Caco-2 (cell line): ENCODE data around the gene GOLGA6A. TPM values are rescaled to one million over a fixed set of nuclear protein-coding genes. Genes with fewer than 3 reads are reported as not detected.

Experiments used
- BruUV-seq: library from RNA; stranded (reverse); fragments of 400-500 nt; replicated peaks from 2 replicates; lab custom pipeline; 2021; lab: Mats Ljungman, UMichigan
- CTCF ChIA-PET: fragments of 300-600 bp; sonication (Branson Sonifier 250); formaldehyde crosslinking; loops from one replicate; lab custom pipeline; 2022; ENCODE audit warnings: antibody characterized with exemption; lab: Charles Lee
- POLR2A ChIA-PET: fragments of 300-600 bp; sonication (Branson Sonifier 250); formaldehyde crosslinking; loops from one replicate; lab custom pipeline; 2022; ENCODE audit warnings: antibody characterized with exemption; lab: Charles Lee
- DNase-seq, 2 experiments: peaks; one replicate each; pipeline versions ENCODE4 v3.0.0 to v3.0.0-alpha.2; 2020 to 2022
- H3K27me3 ChIP-seq: replicated peaks from 2 replicates; pipeline ENCODE4 v1.6.0; 2011; ENCODE audit warnings: low read length; ENCODE audit not compliant: control insufficient read depth, insufficient read depth
- H3K36me3 ChIP-seq: 2 replicates; pipeline ENCODE4 v1.5.1; 2011; ENCODE audit warnings: low read length; ENCODE audit not compliant: control insufficient read depth, insufficient read depth
- H3K4me1 ChIP-seq: fragments of 250-450 bp; sonication (Bioruptor Pico); 2 replicates; pipeline ENCODE4 v1.5.1; 2020; ENCODE audit warnings: mild to moderate bottlenecking
- H3K4me3 ChIP-seq: 2 replicates; pipeline ENCODE4 v1.5.1; 2011; ENCODE audit warnings: low read depth, mild to moderate bottlenecking, control low read depth, low read length
- H3K9me3 ChIP-seq: fragments of 250-450 bp; sonication (Bioruptor Pico); 2 replicates; pipeline ENCODE4 v1.5.1; 2020; ENCODE audit warnings: mild to moderate bottlenecking, moderate library complexity
- H3K27ac Mint-ChIP-seq: one replicate; pipeline ENCODE4 v1.8.0; 2022; ENCODE audit warnings: mixed read lengths; ENCODE audit not compliant: unreplicated experiment
- H3K27me3 Mint-ChIP-seq: one replicate; pipeline ENCODE4 v1.8.0; 2022; ENCODE audit warnings: mixed read lengths; ENCODE audit not compliant: insufficient read depth, unreplicated experiment
- H3K36me3 Mint-ChIP-seq: one replicate; pipeline ENCODE4 v1.8.0; 2022; ENCODE audit warnings: mild to moderate bottlenecking, mixed read lengths; ENCODE audit not compliant: insufficient read depth, unreplicated experiment
- H3K4me1 Mint-ChIP-seq: one replicate; pipeline ENCODE4 v1.8.0; 2022; ENCODE audit warnings: low read depth, mixed read lengths; ENCODE audit not compliant: unreplicated experiment
- H3K4me3 Mint-ChIP-seq: one replicate; pipeline ENCODE4 v1.8.0; 2022; ENCODE audit warnings: mild to moderate bottlenecking, moderate library complexity, mixed read lengths; ENCODE audit not compliant: unreplicated experiment
- H3K9me3 Mint-ChIP-seq: one replicate; pipeline ENCODE4 v1.8.0; 2022; ENCODE audit warnings: mixed read lengths; ENCODE audit not compliant: unreplicated experiment
- CTCF ChIP-seq, 2 experiments: fragments of 200-600 bp in 1 of 2; IDR thresholded peaks; 1 replicate in 1 of 2; 2 replicates in 1 of 2; pipeline versions ENCODE4 v1.5.1 to v1.8.0; 2011 to 2022; ENCODE audit warnings: antibody characterized with exemption in 1 of 2, control low read depth in 1 of 2, inconsistent platforms in 1 of 2, low read depth in 1 of 2, low read length in 1 of 2, mild to moderate bottlenecking in 1 of 2, moderate library complexity in 1 of 2; ENCODE audit not compliant: insufficient read depth in 1 of 2, severe bottlenecking in 1 of 2, unreplicated experiment in 1 of 2
- intact Hi-C: fragments of 100-400 bp; cut with micrococcal nuclease; formaldehyde crosslinking; loops from one replicate; pipeline ENCODE4 v1.10.0; 2022; ENCODE audit not compliant: unreplicated experiment
- total RNA-seq: library from RNA; stranded (reverse); gene quantifications from 2 replicates; pipeline ENCODE4 v1.2.3, GENCODE V29; 2022

The GOLGA6A gene
- total RNA-seq, 1 experiment from 2014 or later, result not detected

DNA sequence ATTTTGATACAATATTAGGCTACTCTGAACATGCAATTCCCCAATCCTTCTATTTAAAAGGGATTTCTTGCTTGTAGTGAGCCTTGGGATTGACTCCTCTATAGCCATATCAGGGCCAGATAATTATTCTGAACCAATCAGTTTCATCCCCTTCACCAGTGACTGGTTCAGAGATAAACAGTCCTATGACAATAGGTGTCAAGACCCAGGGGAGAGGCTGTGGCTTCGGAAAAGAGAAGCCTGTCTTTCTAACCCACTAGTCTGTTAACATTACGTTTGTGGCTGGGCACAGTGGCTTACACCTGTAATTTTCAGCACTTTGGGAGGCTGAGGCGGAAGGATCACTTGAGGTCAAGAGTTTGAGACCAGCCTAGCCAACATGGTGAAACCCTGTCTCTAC is 41.8 kb upstream of the GOLGA6A start:
- no peaks in the 10 kb centered on the region for H3K4me1 Mint-ChIP-seq
- Histone ChIP-seq H3K27me3 (no peaks in the 10 kb centered on the region; the same call in 1 of the 2 replicates), H3K9me3 (no peaks in the 10 kb centered on the region), H3K4me1 (no peaks in the 10 kb centered on the region), H3K4me3 (no peak overlapping the region), H3K36me3 (no peaks in the 10 kb centered on the region)
- BruUV-seq, result no TSS peak
- intact Hi-C loops, result no loop called here
- H3K4me3 Mint-ChIP-seq, result no peak overlapping the region
- no peak overlapping the region for H3K27ac Mint-ChIP-seq
- no peak for DNase-seq
- H3K36me3 Mint-ChIP-seq, result no peaks in the 10 kb centered on the region
- H3K27me3 Mint-ChIP-seq, result peaks cover 26% of the 10 kb centered on the region
- CTCF ChIA-PET, result no interaction called here
- POLR2A ChIA-PET, result no interaction called here
- H3K9me3 Mint-ChIP-seq, result no peaks in the 10 kb centered on the region
- no peak for TF ChIP-seq CTCF (IDR thresholded peaks at IDR 0.05; ENCODE audit: insufficient read depth in 1 of 2, low read depth in 1 of 2, low read length in 1 of 2, severe bottlenecking in 1 of 2, unreplicated experiment in 1 of 2)

DNA sequence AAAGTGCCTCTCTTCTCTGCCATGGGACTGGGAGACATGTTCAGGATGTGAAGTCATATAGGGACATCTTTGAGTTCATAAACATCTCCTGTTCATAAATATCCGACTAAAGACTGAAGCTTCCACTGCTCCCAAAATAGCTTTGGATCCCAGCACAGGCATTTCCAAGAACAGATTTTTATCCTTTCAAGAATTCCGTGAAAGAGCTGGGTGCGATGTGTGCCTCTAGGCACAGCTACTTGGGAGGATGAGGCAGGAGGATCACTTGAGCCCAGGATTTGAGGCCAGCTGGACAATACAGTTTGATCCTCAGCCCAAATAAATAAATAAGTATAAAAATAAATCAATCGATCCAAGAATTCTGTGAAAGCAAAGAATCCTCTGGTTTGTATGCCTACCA is 41.3 kb upstream of the GOLGA6A start:
- Mint-ChIP-seq H3K27me3 (peaks cover 22% of the 10 kb centered on the region), H3K4me3 (no peak overlapping the region), H3K4me1 (no peaks in the 10 kb centered on the region), H3K9me3 (no peaks in the 10 kb centered on the region), H3K27ac (no peak overlapping the region), H3K36me3 (no peaks in the 10 kb centered on the region)
- Histone ChIP-seq H3K27me3 (no peaks in the 10 kb centered on the region), H3K4me3 (no peak overlapping the region), H3K4me1 (no peaks in the 10 kb centered on the region), H3K9me3 (no peaks in the 10 kb centered on the region), H3K36me3 (no peaks in the 10 kb centered on the region)
- ChIA-PET CTCF (no interaction called here), POLR2A (no interaction called here)
- TF ChIP-seq CTCF (IDR thresholded peaks at IDR 0.05; ENCODE audit: insufficient read depth in 1 of 2, low read depth in 1 of 2, low read length in 1 of 2, severe bottlenecking in 1 of 2, unreplicated experiment in 1 of 2), result no peak
- intact Hi-C loops, result no loop called here
- no TSS peak for BruUV-seq
- DNase-seq, result no peak

DNA sequence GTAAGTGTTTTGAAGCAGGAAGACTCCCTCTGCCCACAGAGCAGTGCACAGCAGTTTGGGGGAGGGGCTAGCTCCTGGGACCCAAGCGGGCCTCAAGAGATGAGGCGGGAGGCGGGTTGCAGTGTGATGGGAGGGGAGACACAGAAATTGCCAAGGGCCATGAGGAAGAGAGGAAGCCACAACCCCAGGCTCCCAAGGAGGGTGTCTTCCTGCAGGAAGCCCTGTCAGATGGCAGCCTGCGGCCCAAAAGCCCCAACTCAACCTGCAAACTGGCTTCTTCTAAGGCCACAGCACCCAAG is 40.7 kb upstream of the GOLGA6A start:
- no peaks in the 10 kb centered on the region for H3K4me1 ChIP-seq
- H3K27me3 Mint-ChIP-seq, result peaks cover 21% of the 10 kb centered on the region
- TF ChIP-seq CTCF (IDR thresholded peaks at IDR 0.05; ENCODE audit: insufficient read depth in 1 of 2, low read depth in 1 of 2, low read length in 1 of 2, severe bottlenecking in 1 of 2, unreplicated experiment in 1 of 2), result no peak
- no TSS peak for BruUV-seq
- ChIA-PET POLR2A (no interaction called here), CTCF (interaction anchor here (1.2 kb wide), 1 partner anchor 187 kb away, joined by 3 read pairs; no protein-coding TSS in a partner anchor)
- no peaks in the 10 kb centered on the region for H3K36me3 ChIP-seq
- no peaks in the 10 kb centered on the region for H3K9me3 ChIP-seq
- intact Hi-C loops, result no loop called here
- no peaks in the 10 kb centered on the region for H3K4me1 Mint-ChIP-seq
- no peak overlapping the region for H3K4me3 Mint-ChIP-seq
- no peak overlapping the region for H3K4me3 ChIP-seq
- no peak for DNase-seq
- no peaks in the 10 kb centered on the region for H3K27me3 ChIP-seq
- peaks cover 4% of the 10 kb centered on the region for H3K9me3 Mint-ChIP-seq
- no peaks in the 10 kb centered on the region for H3K36me3 Mint-ChIP-seq
- no peak overlapping the region for H3K27ac Mint-ChIP-seq
